Activated CD8-positive, alpha-beta T cell treated with anti-CD3 and anti-CD28 coated beads for 36 hours (primary cell): ENCODE measurements around the gene NRDE2. TPM values are rescaled to one million over a fixed set of nuclear protein-coding genes. Genes with fewer than 3 reads are reported as not detected.

Experiments
- ATAC-seq: fragments of 200-7000 bp; cut with Tn5 transposase; one replicate; pipeline ENCODE4 v1.10.0; 2021; ENCODE audit warnings: mild to moderate bottlenecking, moderate library complexity
- CTCF ChIA-PET: fragments of 350-600 bp; sonication (Branson Sonifier 250); formaldehyde crosslinking; loops from one replicate; lab custom pipeline; 2021; ENCODE audit warnings: antibody characterized with exemption; lab: Charles Lee
- POLR2A ChIA-PET: fragments of 350-600 bp; sonication (Branson Sonifier 250); formaldehyde crosslinking; loops from one replicate; lab custom pipeline; 2021; ENCODE audit warnings: antibody characterized with exemption; lab: Charles Lee
- DNase-seq: peaks from one replicate; pipeline ENCODE4 v3.0.0-alpha.2; 2020
- H3K27ac Mint-ChIP-seq: one replicate; pipeline ENCODE4 v1.8.0; 2021; ENCODE audit warnings: mild to moderate bottlenecking, mixed read lengths
- H3K27me3 Mint-ChIP-seq: one replicate; pipeline ENCODE4 v1.8.0; 2021; ENCODE audit warnings: mixed read lengths
- H3K36me3 Mint-ChIP-seq: one replicate; pipeline ENCODE4 v1.8.0; 2021; ENCODE audit warnings: low read depth, mixed read lengths
- H3K4me1 Mint-ChIP-seq: one replicate; pipeline ENCODE4 v1.8.0; 2021; ENCODE audit warnings: low read depth, mixed read lengths
- H3K4me3 Mint-ChIP-seq: one replicate; pipeline ENCODE4 v1.8.0; 2021; ENCODE audit warnings: mild to moderate bottlenecking, moderate library complexity, mixed read lengths
- H3K9me3 Mint-ChIP-seq: one replicate; pipeline ENCODE4 v1.8.0; 2021; ENCODE audit warnings: mixed read lengths
- intact Hi-C: fragments of 100-400 bp; cut with micrococcal nuclease; formaldehyde crosslinking; loops from one replicate; pipeline ENCODE4 v1.10.0; 2022
- total RNA-seq, 2 experiments: library from RNA; stranded (reverse); gene quantifications; one replicate each; pipeline ENCODE4 v1.2.3, GENCODE V29; 2021
- TF ChIP-seq, protein P1 (sequence below): fragments of 200-600 bp; IDR thresholded peaks from one replicate; pipeline ENCODE4 v1.8.0; 2022; ENCODE audit warnings: antibody characterized with exemption, mild to moderate bottlenecking

Gene NRDE2
- total RNA-seq, 2 experiments from 2014 or later = 19.2 to 21.0 TPM

DNA sequence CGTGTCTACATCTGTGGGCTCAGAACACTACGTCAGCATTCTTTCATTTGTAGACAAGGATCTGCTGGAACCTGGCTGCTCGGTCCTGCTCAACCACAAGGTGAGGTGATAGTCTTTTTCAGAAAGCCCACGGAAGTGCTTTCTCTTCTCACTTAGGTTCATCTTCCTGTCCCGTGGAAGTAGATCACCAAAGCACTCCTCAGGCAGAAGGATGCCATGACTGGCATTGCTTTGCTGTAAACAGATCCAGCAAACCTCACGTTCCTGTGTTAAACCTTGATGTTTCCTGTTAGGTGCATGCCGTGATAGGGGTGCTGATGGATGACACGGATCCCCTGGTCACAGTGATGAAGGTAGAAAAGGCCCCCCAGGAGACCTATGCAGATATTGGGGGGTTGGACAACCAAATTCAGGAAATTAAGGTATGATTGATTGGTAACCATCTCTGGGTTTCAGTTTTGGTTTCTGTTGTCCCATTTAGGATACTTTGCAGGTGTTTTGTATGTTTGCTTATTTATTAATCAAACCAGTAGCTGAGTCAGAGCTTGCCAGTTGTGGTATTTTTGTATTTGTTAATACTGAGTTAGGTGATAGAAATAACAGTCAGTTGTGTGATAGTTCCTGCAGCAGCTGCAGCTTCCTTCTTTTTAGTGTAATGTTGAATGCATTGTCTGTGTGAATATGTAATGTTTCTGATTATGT lies 67.8 kb downstream of the NRDE2 start:
- intact Hi-C loops = no loop called here
- Mint-ChIP-seq H3K27ac (peak overlapping the region; percentile 69), H3K36me3 (peaks cover 49% of the 10 kb centered on the region), H3K9me3 (peaks cover 2% of the 10 kb centered on the region), H3K4me3 (no peak overlapping the region), H3K27me3 (no peaks in the 10 kb centered on the region), H3K4me1 (peaks cover 13% of the 10 kb centered on the region)
- ChIA-PET CTCF (no interaction called here), POLR2A (no interaction called here)
- peak; percentile 24 for ATAC-seq
- DNase-seq = no peak
- TF ChIP-seq, protein P1, sequence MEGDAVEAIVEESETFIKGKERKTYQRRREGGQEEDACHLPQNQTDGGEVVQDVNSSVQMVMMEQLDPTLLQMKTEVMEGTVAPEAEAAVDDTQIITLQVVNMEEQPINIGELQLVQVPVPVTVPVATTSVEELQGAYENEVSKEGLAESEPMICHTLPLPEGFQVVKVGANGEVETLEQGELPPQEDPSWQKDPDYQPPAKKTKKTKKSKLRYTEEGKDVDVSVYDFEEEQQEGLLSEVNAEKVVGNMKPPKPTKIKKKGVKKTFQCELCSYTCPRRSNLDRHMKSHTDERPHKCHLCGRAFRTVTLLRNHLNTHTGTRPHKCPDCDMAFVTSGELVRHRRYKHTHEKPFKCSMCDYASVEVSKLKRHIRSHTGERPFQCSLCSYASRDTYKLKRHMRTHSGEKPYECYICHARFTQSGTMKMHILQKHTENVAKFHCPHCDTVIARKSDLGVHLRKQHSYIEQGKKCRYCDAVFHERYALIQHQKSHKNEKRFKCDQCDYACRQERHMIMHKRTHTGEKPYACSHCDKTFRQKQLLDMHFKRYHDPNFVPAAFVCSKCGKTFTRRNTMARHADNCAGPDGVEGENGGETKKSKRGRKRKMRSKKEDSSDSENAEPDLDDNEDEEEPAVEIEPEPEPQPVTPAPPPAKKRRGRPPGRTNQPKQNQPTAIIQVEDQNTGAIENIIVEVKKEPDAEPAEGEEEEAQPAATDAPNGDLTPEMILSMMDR = no peak

DNA sequence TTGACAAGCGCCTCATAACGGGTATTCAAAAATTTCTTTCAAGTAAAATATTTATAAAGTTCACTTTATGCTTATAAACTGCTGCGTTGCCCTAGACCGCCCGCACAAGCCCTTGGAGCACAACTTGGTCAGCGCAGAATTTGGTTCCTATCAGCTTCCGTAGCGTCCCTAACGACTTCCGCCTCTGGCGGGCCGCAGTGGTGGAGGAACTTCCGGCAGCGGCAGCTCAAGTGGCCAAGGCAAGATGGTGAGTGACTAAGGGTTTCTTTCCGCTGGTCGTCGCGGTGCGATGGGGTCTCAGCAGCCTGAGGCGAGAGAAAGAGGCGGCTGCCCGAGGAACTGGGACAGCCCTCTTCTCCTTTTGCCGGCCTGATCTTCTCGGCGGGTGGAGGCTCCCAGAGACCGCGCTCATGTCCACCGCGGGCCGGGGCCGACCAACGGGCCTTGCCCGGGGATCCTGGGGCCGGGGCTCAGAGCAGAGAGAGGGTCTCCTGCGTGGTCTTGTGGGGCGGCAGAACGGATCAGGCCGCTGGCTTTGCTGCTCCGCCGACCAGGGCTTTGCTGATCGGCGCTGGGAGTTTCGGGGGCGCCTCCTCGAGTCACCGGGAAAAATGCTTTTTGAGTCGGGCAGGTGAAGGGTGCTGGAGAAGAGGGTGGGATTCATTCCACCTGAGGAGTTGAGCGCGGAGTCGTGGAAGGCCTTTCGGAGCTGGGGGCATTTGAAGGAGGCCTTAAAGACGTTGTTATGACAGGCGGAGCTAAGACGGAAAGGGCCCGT lies 75.2 kb downstream of the NRDE2 start, which contains the start of gene PSMC1:
TSS of gene PSMC1 (plus strand) at position 200 of the 778 bp plus-strand sequence. CDS start at position 245, 45 bp downstream.
- POLR2A ChIA-PET = interaction anchor here (0.9 to 3.8 kb wide), 5 partner anchors 10 to 143 kb away, joined by 3 to 18 read pairs (median 5); partner anchors contain the start of gene CALM1
- peak within 1 kb of the TSS; percentile 85 for H3K4me3 Mint-ChIP-seq
- H3K36me3 Mint-ChIP-seq = peaks cover 37% of the 10 kb centered on the region
- CTCF ChIA-PET = interaction anchor here (1.9 kb wide), 1 partner anchor 22 kb away, joined by 10 read pairs; no protein-coding TSS in a partner anchor
- TF ChIP-seq, protein P1 = no peak
- peak; percentile 96 for ATAC-seq
- peak; percentile 94 for DNase-seq
- intact Hi-C loops = no loop called here
- peaks cover 2% of the 10 kb centered on the region for H3K9me3 Mint-ChIP-seq
- H3K27me3 Mint-ChIP-seq = peaks cover 2% of the 10 kb centered on the region
- H3K4me1 Mint-ChIP-seq = peaks cover 25% of the 10 kb centered on the region
- H3K27ac Mint-ChIP-seq = peak within 1 kb of the TSS; percentile 97

GRCh38 chr14:90255871-90256270 lies 75.9 kb downstream of the NRDE2 start:
- CTCF ChIA-PET = interaction anchor here (1.5 to 1.9 kb wide), 2 partner anchors 21 to 317 kb away, joined by 4 to 10 read pairs; no protein-coding TSS in a partner anchor
- TF ChIP-seq, protein P1 = no peak
- intact Hi-C loops = no loop called here
- Mint-ChIP-seq H3K4me3 (peak overlapping the region; percentile 85), H3K4me1 (peaks cover 23% of the 10 kb centered on the region), H3K27ac (peak overlapping the region; percentile 97), H3K9me3 (no peaks in the 10 kb centered on the region), H3K27me3 (peaks cover 2% of the 10 kb centered on the region), H3K36me3 (peaks cover 31% of the 10 kb centered on the region)
- POLR2A ChIA-PET = interaction anchor here (0.6 to 3.8 kb wide), 5 partner anchors 11 to 144 kb away, joined by 3 to 18 read pairs (median 5); partner anchors contain the start of gene CALM1
- DNase-seq (no peak), ATAC-seq (no peak)

DNA sequence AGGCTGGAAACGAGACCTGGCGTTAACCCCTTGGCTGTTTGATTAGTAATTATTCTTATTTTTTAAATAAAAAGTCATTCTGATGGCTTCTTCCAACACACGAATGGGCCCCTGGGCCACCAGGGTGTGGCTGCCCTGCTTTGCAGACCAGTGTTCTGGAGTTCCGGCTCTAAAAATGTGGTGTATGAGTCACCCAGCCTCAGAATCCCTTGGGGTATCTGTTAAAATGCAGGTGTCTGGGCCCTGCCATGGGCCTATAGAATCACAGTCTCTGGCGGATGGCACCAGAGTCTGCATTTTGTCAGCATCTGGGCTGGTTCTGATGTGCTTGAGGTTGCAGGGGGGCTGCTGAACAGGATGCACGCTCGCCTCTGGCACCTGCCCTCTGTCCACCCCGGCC lies 77.9 kb downstream of the NRDE2 start:
- Mint-ChIP-seq H3K4me1 (peaks cover 19% of the 10 kb centered on the region), H3K36me3 (peaks cover 20% of the 10 kb centered on the region), H3K4me3 (no peak overlapping the region), H3K9me3 (no peaks in the 10 kb centered on the region), H3K27ac (no peak overlapping the region), H3K27me3 (peaks cover 4% of the 10 kb centered on the region)
- POLR2A ChIA-PET = no interaction called here
- DNase-seq = no peak
- TF ChIP-seq, protein P1 = no peak
- intact Hi-C loops = no loop called here
- CTCF ChIA-PET = no interaction called here
- ATAC-seq = no peak
